CD8-positive, alpha-beta memory T cell (primary cell): ENCODE data around the gene DNAAF8. TPM values are rescaled to one million over a fixed set of nuclear protein-coding genes. Genes with fewer than 3 reads are reported as not detected.
A peak's percentile ranks its signal among the peaks of the same experiment; 100 is the strongest.

Source experiments
- CTCF ChIA-PET: fragments of 350-600 bp; sonication (Branson Sonifier 250); formaldehyde crosslinking; loops from one replicate; lab custom pipeline; 2021; ENCODE audit warnings: antibody characterized with exemption; lab: Charles Lee
- POLR2A ChIA-PET: fragments of 350-600 bp; sonication (Branson Sonifier 250); formaldehyde crosslinking; loops from one replicate; lab custom pipeline; 2021; ENCODE audit warnings: antibody characterized with exemption; lab: Charles Lee
- DNase-seq, 5 donors: peaks; one replicate each; pipeline versions ENCODE4 v3.0.0 to v3.0.0-alpha.2; 2020 to 2022; ENCODE audit warnings: mixed read lengths in 1 of 5
- H3K27ac ChIP-seq: one replicate; pipeline ENCODE4 v1.7.0; 2013; ENCODE audit warnings: low read depth, mild to moderate bottlenecking, low read length, moderate library complexity
- H3K27me3 ChIP-seq: 2 replicates; pipeline ENCODE4 v1.7.0; 2013; ENCODE audit warnings: low read length, mild to moderate bottlenecking; ENCODE audit not compliant: insufficient read depth, poor library complexity, severe bottlenecking
- H3K36me3 ChIP-seq: 2 replicates; pipeline ENCODE4 v1.7.0; 2013; ENCODE audit warnings: mild to moderate bottlenecking, low read length, moderate library complexity; ENCODE audit not compliant: insufficient read depth
- H3K4me1 ChIP-seq: 2 replicates; pipeline ENCODE4 v1.7.0; 2013; ENCODE audit warnings: mild to moderate bottlenecking, low read length, moderate library complexity; ENCODE audit not compliant: insufficient read depth
- H3K4me3 ChIP-seq: 2 replicates; pipeline ENCODE4 v1.7.0; 2013; ENCODE audit warnings: mild to moderate bottlenecking, low read length
- H3K9me3 ChIP-seq: 2 replicates; pipeline ENCODE4 v1.7.0; 2013; ENCODE audit warnings: mild to moderate bottlenecking, low read length
- H3K27ac Mint-ChIP-seq, 8 donors: one replicate each; pipeline ENCODE4 v1.8.0; 2020 to 2021; ENCODE audit warnings: mixed read lengths in 8 of 8, mild to moderate bottlenecking in 6 of 8, inconsistent platforms in 3 of 8, moderate library complexity in 3 of 8
- H3K27me3 Mint-ChIP-seq, 2 donors: one replicate each; pipeline ENCODE4 v1.8.0; 2020 to 2021; ENCODE audit warnings: mixed read lengths in 2 of 2, mild to moderate bottlenecking in 1 of 2, moderate library complexity in 1 of 2
- H3K36me3 Mint-ChIP-seq, 3 donors: one replicate each; pipeline ENCODE4 v1.8.0; 2020 to 2021; ENCODE audit warnings: mixed read lengths in 3 of 3, inconsistent platforms in 1 of 3, mild to moderate bottlenecking in 1 of 3
- H3K4me1 Mint-ChIP-seq, 3 donors: one replicate each; pipeline ENCODE4 v1.8.0; 2020 to 2021; ENCODE audit warnings: mixed read lengths in 3 of 3, inconsistent platforms in 1 of 3, mild to moderate bottlenecking in 1 of 3
- H3K4me3 Mint-ChIP-seq, 7 donors: one replicate each; pipeline ENCODE4 v1.8.0; 2020 to 2021; ENCODE audit warnings: mixed read lengths in 7 of 7, mild to moderate bottlenecking in 6 of 7, moderate library complexity in 4 of 7, inconsistent platforms in 2 of 7
- H3K9me3 Mint-ChIP-seq, 5 donors: one replicate each; pipeline ENCODE4 v1.8.0; 2020 to 2022; ENCODE audit warnings: mixed read lengths in 5 of 5, mild to moderate bottlenecking in 3 of 5, moderate library complexity in 2 of 5, inconsistent platforms in 1 of 5
- polyA plus RNA-seq: library from polyadenylated mRNA; unstranded; fragments of 300-500 nt; fragmentation: Illumina TruSeq; gene quantifications from one replicate; pipeline ENCODE4 v1.2.3, GENCODE V29; 2021
- total RNA-seq, 2 experiments: library from RNA; stranded (reverse); gene quantifications; one replicate each; pipeline ENCODE4 v1.2.3, GENCODE V29; 2021

The DNAAF8 gene
- total and polyA plus RNA-seq, 3 experiments from 2014 or later: 0.15 to 0.35 (median 0.31) TPM

GRCh38 chr16:4788910-4789309 lies 54.6 kb downstream of the DNAAF8 start:
- H3K4me1 ChIP-seq: no peaks in the 10 kb centered on the region
- H3K36me3 ChIP-seq: no peaks in the 10 kb centered on the region
- peaks cover 0 to 3% of the 10 kb centered on the region in 2 donors for H3K27me3 Mint-ChIP-seq
- CTCF ChIA-PET: interaction anchor here (0.6 kb wide), 1 partner anchor 85 kb away, joined by 3 read pairs; no protein-coding TSS in a partner anchor
- DNase-seq: no peak
- no peaks in the 10 kb centered on the region for H3K27me3 ChIP-seq
- no peaks in the 10 kb centered on the region for H3K9me3 Mint-ChIP-seq
- no peak overlapping the region for H3K4me3 ChIP-seq
- no peak overlapping the region for H3K4me3 Mint-ChIP-seq
- H3K27ac Mint-ChIP-seq: peak overlapping the region in 2 of 8 donors; percentile 11 to 21
- peaks cover 0 to 2% (median 0%) of the 10 kb centered on the region in 3 donors for H3K4me1 Mint-ChIP-seq
- H3K36me3 Mint-ChIP-seq: no peaks in the 10 kb centered on the region
- no peak overlapping the region for H3K27ac ChIP-seq
- POLR2A ChIA-PET: no interaction called here
- H3K9me3 ChIP-seq: no peaks in the 10 kb centered on the region

DNA sequence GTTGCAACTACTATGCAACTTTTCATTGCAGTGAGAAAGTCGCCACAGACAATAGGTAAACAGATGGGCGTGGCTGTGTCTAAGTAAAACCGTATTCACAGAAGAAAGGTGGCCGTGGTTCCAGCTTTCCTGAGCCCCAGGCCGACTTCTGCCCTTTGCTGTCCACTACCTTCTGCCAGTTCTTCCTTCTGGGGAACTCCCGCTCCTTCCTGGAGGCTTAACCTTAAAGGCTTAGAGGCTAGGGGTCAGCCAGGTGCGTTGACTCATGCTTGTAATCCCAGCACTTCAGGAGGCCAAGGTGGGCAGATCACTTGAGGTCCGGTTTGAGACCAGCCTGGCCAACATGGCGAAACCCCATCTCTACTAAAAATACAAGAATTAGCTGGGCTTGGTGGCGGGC lies 55.9 kb downstream of the DNAAF8 start:
- DNase-seq: no peak

DNA sequence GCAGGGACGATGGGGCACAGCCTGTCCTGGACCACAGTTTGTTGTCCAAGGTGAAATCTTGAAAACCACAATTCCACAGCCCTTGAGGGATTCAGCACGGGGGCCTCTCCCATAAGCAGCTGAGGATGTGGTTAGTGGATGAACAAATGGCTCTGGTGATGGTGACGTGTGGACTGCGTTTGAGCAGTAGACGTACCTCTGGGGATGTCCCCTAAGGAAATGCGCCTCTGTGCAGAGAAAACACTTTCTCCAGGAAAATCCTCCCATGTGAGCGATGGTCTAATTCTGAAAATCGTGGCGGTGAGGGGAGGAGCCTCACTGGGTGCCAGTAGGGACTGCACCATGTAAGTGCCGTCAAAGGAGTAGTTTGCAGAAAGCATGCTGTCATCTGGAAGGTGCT lies 56.5 kb downstream of the DNAAF8 start:
- CTCF ChIA-PET: interaction anchor here (1.1 kb wide), 1 partner anchor 13 kb away, joined by 3 read pairs; no protein-coding TSS in a partner anchor
- Mint-ChIP-seq H3K27me3 (peaks cover 0 to 3% of the 10 kb centered on the region in 2 donors), H3K4me3 (no peak overlapping the region), H3K27ac (no peak overlapping the region), H3K4me1 (peaks cover 0 to 2% (median 0%) of the 10 kb centered on the region in 3 donors), H3K9me3 (no peaks in the 10 kb centered on the region), H3K36me3 (no peaks in the 10 kb centered on the region)
- no peak for DNase-seq
- POLR2A ChIA-PET: no interaction called here
- no peak overlapping the region for H3K4me3 ChIP-seq
- no peaks in the 10 kb centered on the region for H3K36me3 ChIP-seq
- H3K9me3 ChIP-seq: no peaks in the 10 kb centered on the region
- no peak overlapping the region for H3K27ac ChIP-seq
- no peaks in the 10 kb centered on the region for H3K4me1 ChIP-seq
- no peaks in the 10 kb centered on the region for H3K27me3 ChIP-seq

More for the DNA sequence above, 55.9 kb downstream of the DNAAF8 start:
- H3K4me1 ChIP-seq: no peaks in the 10 kb centered on the region
- ChIA-PET CTCF (interaction anchor here (1.1 kb wide), 1 partner anchor 14 kb away, joined by 3 read pairs; no protein-coding TSS in a partner anchor), POLR2A (no interaction called here)
- H3K4me3 Mint-ChIP-seq: no peak overlapping the region
- H3K4me1 Mint-ChIP-seq: peaks cover 0 to 2% (median 0%) of the 10 kb centered on the region in 3 donors
- no peaks in the 10 kb centered on the region for H3K9me3 Mint-ChIP-seq
- no peaks in the 10 kb centered on the region for H3K27me3 ChIP-seq
- no peak overlapping the region for H3K27ac ChIP-seq
- H3K27ac Mint-ChIP-seq: no peak overlapping the region
- H3K36me3 Mint-ChIP-seq: no peaks in the 10 kb centered on the region
- H3K9me3 ChIP-seq: no peaks in the 10 kb centered on the region
- no peaks in the 10 kb centered on the region for H3K36me3 ChIP-seq
- H3K4me3 ChIP-seq: no peak overlapping the region
- H3K27me3 Mint-ChIP-seq: peaks cover 0 to 3% of the 10 kb centered on the region in 2 donors

GRCh38 chr16:4792951-4793513 lies 58.7 kb downstream of the DNAAF8 start:
- no peak overlapping the region for H3K27ac Mint-ChIP-seq
- POLR2A ChIA-PET: no interaction called here
- Histone ChIP-seq H3K4me3 (no peak overlapping the region), H3K27ac (no peak overlapping the region), H3K9me3 (no peaks in the 10 kb centered on the region), H3K4me1 (no peaks in the 10 kb centered on the region), H3K27me3 (no peaks in the 10 kb centered on the region), H3K36me3 (no peaks in the 10 kb centered on the region)
- CTCF ChIA-PET: no interaction called here
- peaks cover 0 to 3% of the 10 kb centered on the region in 2 donors for H3K27me3 Mint-ChIP-seq
- H3K9me3 Mint-ChIP-seq: no peaks in the 10 kb centered on the region
- no peak overlapping the region for H3K4me3 Mint-ChIP-seq
- peaks cover 0 to 2% (median 0%) of the 10 kb centered on the region in 3 donors for H3K36me3 Mint-ChIP-seq
- no peak for DNase-seq
- H3K4me1 Mint-ChIP-seq: peaks cover 0 to 2% (median 0%) of the 10 kb centered on the region in 3 donors

- H3K27me3 Mint-ChIP-seq: peaks cover 0 to 3% of the 10 kb centered on the region in 2 donors
- Histone ChIP-seq H3K36me3 (no peaks in the 10 kb centered on the region), H3K27me3 (no peaks in the 10 kb centered on the region), H3K9me3 (no peaks in the 10 kb centered on the region), H3K27ac (no peak within 1 kb of the TSS), H3K4me3 (no peak within 1 kb of the TSS), H3K4me1 (no peaks in the 10 kb centered on the region)
- ChIA-PET CTCF (no interaction called here), POLR2A (no interaction called here)
- H3K36me3 Mint-ChIP-seq: peaks cover 0 to 2% (median 0%) of the 10 kb centered on the region in 3 donors
- no peaks in the 10 kb centered on the region for H3K4me1 Mint-ChIP-seq
- no peaks in the 10 kb centered on the region for H3K9me3 Mint-ChIP-seq
- DNase-seq: no peak
- H3K4me3 Mint-ChIP-seq: no peak within 1 kb of the TSS
- no peak within 1 kb of the TSS for H3K27ac Mint-ChIP-seq
Observed at GRCh38 chr16:4795181-4795827, 61.0 kb downstream of the DNAAF8 start, which contains the start of gene SMIM22. TSS of gene SMIM22 (plus strand) at chr16:4795369. CDS start at chr16:4795735, 366 bp downstream.

DNA sequence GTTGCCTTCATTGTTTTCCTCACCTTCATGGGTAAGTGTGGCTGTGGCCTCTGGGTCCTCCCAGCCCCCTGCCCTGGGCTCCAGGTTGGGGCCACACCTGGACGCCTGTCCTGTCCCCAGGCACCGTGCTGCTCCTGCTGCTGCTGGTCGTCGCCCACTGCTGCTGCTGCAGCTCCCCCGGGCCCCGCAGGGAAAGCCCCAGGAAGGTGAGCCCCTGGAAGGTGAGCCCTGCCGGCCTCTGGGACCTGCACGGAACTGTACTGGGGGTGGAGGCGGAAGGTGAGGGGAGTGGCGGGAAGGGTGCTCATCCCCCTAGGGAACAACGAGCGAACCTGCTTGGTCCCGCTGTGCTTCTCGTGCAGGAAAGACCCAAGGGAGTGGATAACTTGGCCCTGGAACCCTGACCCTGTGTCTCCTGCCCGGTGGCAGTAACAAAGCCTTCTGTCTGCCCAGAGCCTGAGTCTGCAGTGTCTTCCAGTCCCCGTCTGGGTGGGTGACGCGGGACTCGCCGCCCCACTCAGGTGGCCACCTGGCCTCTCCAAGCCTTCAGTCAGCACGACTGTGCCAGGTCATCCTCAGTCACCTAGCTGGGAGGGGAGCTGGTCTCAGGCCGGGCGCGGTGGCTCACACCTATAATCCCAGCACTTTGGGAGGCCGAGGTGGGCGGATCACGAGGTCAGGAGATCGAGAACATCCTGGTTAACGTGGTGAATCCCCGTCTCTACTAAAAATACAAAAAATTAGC lies 61.7 kb downstream of the DNAAF8 start:
- Histone ChIP-seq H3K27ac (no peak overlapping the region), H3K36me3 (no peaks in the 10 kb centered on the region), H3K27me3 (no peaks in the 10 kb centered on the region), H3K4me1 (peaks cover 5% of the 10 kb centered on the region), H3K9me3 (no peaks in the 10 kb centered on the region), H3K4me3 (no peak overlapping the region)
- H3K36me3 Mint-ChIP-seq: peaks cover 0 to 2% (median 0%) of the 10 kb centered on the region in 3 donors
- no peaks in the 10 kb centered on the region for H3K9me3 Mint-ChIP-seq
- no peak overlapping the region for H3K27ac Mint-ChIP-seq
- ChIA-PET CTCF (no interaction called here), POLR2A (no interaction called here)
- peaks cover 0 to 2% of the 10 kb centered on the region in 2 donors for H3K27me3 Mint-ChIP-seq
- peaks cover 0 to 7% (median 1%) of the 10 kb centered on the region in 3 donors for H3K4me1 Mint-ChIP-seq
- H3K4me3 Mint-ChIP-seq: no peak overlapping the region
- no peak for DNase-seq

- H3K4me3 Mint-ChIP-seq: no peak overlapping the region
- H3K4me1 ChIP-seq: peaks cover 16% of the 10 kb centered on the region
- H3K27me3 Mint-ChIP-seq: no peaks in the 10 kb centered on the region
- peaks cover 0 to 14% (median 4%) of the 10 kb centered on the region in 3 donors for H3K4me1 Mint-ChIP-seq
- no peaks in the 10 kb centered on the region for H3K9me3 ChIP-seq
- no peaks in the 10 kb centered on the region for H3K36me3 ChIP-seq
- no peak overlapping the region for H3K27ac Mint-ChIP-seq
- H3K4me3 ChIP-seq: no peak overlapping the region
- peaks cover 0 to 2% (median 0%) of the 10 kb centered on the region in 3 donors for H3K36me3 Mint-ChIP-seq
- no peak for DNase-seq
- ChIA-PET POLR2A (no interaction called here), CTCF (no interaction called here)
- H3K27me3 ChIP-seq: no peaks in the 10 kb centered on the region
- no peaks in the 10 kb centered on the region for H3K9me3 Mint-ChIP-seq
- no peak overlapping the region for H3K27ac ChIP-seq
Observed at GRCh38 chr16:4796982-4797804, 62.9 kb downstream of the DNAAF8 start.
